BLaER1 (cell line): Measurements from ENCODE around the gene PCDHA1.
A peak's percentile ranks its signal among the peaks of the same experiment; 100 is the strongest.

ENCODE experiments used
- H3K27ac ChIP-seq: shearing (Covaris generic); formaldehyde crosslinking; 2 replicates; pipeline ENCODE4 v1.8.1; 2022
- H3K27me3 ChIP-seq: shearing (Covaris generic); formaldehyde crosslinking; 2 replicates; pipeline ENCODE4 v1.8.1; 2022
- H3K36me3 ChIP-seq: shearing (Covaris generic); formaldehyde crosslinking; 2 replicates; pipeline ENCODE4 v1.8.1; 2022
- H3K4me1 ChIP-seq: shearing (Covaris generic); formaldehyde crosslinking; 2 replicates; pipeline ENCODE4 v1.8.1; 2022
- H3K4me2 ChIP-seq: shearing (Covaris generic); formaldehyde crosslinking; 2 replicates; pipeline ENCODE4 v1.8.1; 2022
- H3K4me3 ChIP-seq: shearing (Covaris generic); formaldehyde crosslinking; 2 replicates; pipeline ENCODE4 v1.8.1; 2022
- H3K9ac ChIP-seq: shearing (Covaris generic); formaldehyde crosslinking; 2 replicates; pipeline ENCODE4 v1.8.1; 2022
- H3K9me3 ChIP-seq: shearing (Covaris generic); formaldehyde crosslinking; 2 replicates; pipeline ENCODE4 v1.8.1; 2022
- H4K20me1 ChIP-seq: shearing (Covaris generic); formaldehyde crosslinking; 2 replicates; pipeline ENCODE4 v1.8.1; 2022
- Cebpa-rat ChIP-seq: shearing (Covaris generic); IDR thresholded peaks from 2 replicates; pipeline ENCODE4 v1.8.1; 2022

PCDHA1 gene

GRCh38 chr5:140934964-140935606, 149.1 kb downstream of the PCDHA1 start:
- no peaks in the 10 kb centered on the region for H3K9me3 ChIP-seq
- H3K9ac ChIP-seq, result no peak overlapping the region
- H3K4me2 ChIP-seq, result no peak overlapping the region
- no peak for TF ChIP-seq Cebpa-rat
- no peaks in the 10 kb centered on the region for H3K36me3 ChIP-seq
- no peaks in the 10 kb centered on the region for H3K4me1 ChIP-seq
- H3K27ac ChIP-seq, result no peak overlapping the region
- no peaks in the 10 kb centered on the region for H3K27me3 ChIP-seq
- H3K4me3 ChIP-seq, result no peak overlapping the region
- H4K20me1 ChIP-seq, result no peaks in the 10 kb centered on the region

GRCh38 chr5:140946578-140946977, 160.6 kb downstream of the PCDHA1 start:
- Histone ChIP-seq H4K20me1 (no peaks in the 10 kb centered on the region), H3K27ac (no peak overlapping the region), H3K4me3 (no peak overlapping the region), H3K9ac (no peak overlapping the region), H3K4me2 (no peak overlapping the region), H3K27me3 (no peaks in the 10 kb centered on the region), H3K4me1 (no peaks in the 10 kb centered on the region), H3K9me3 (0 out of 2 replicates have a peak, but pooled peaks cover 6% of the 10 kb centered on the region), H3K36me3 (no peaks in the 10 kb centered on the region)
- TF ChIP-seq Cebpa-rat, result no peak

GRCh38 chr5:140951636-140952035, 165.7 kb downstream of the PCDHA1 start:
- Histone ChIP-seq H4K20me1 (no peaks in the 10 kb centered on the region), H3K4me3 (no peak overlapping the region), H3K27ac (no peak overlapping the region), H3K9ac (no peak overlapping the region), H3K9me3 (no peaks in the 10 kb centered on the region), H3K27me3 (no peaks in the 10 kb centered on the region), H3K36me3 (no peaks in the 10 kb centered on the region), H3K4me2 (no peak overlapping the region), H3K4me1 (no peaks in the 10 kb centered on the region)
- TF ChIP-seq Cebpa-rat, result no peak

- Histone ChIP-seq H3K4me2 (no peak overlapping the region), H3K9ac (no peak overlapping the region), H3K4me3 (no peak overlapping the region), H3K27ac (no peak overlapping the region), H4K20me1 (no peaks in the 10 kb centered on the region), H3K27me3 (no peaks in the 10 kb centered on the region), H3K4me1 (no peaks in the 10 kb centered on the region), H3K36me3 (no peaks in the 10 kb centered on the region), H3K9me3 (no peaks in the 10 kb centered on the region)
- TF ChIP-seq Cebpa-rat, result no peak
These were observed 167.3 kb downstream of the PCDHA1 start for GRCh38 chr5:140953234-140953633.

GRCh38 chr5:140962190-140962589, 176.2 kb downstream of the PCDHA1 start:
- Histone ChIP-seq H3K4me1 (no peaks in the 10 kb centered on the region), H3K4me2 (no peak overlapping the region), H3K36me3 (no peaks in the 10 kb centered on the region; the same call in 1 of the 2 replicates), H3K4me3 (no peak overlapping the region), H3K27me3 (no peaks in the 10 kb centered on the region), H3K9ac (no peak overlapping the region), H3K9me3 (peaks cover 13% of the 10 kb centered on the region), H3K27ac (no peak overlapping the region), H4K20me1 (no peaks in the 10 kb centered on the region)
- peak; percentile 62; the same call in 1 of the 2 replicates for TF ChIP-seq Cebpa-rat

GRCh38 chr5:140964356-140964755, 178.4 kb downstream of the PCDHA1 start:
- TF ChIP-seq Cebpa-rat, result no peak
- Histone ChIP-seq H4K20me1 (no peaks in the 10 kb centered on the region), H3K27ac (no peak overlapping the region), H3K9me3 (peaks cover 18% of the 10 kb centered on the region), H3K4me1 (no peaks in the 10 kb centered on the region), H3K4me2 (no peak overlapping the region), H3K27me3 (no peaks in the 10 kb centered on the region), H3K36me3 (no peaks in the 10 kb centered on the region; the same call in 1 of the 2 replicates), H3K4me3 (no peak overlapping the region), H3K9ac (no peak overlapping the region)

- no peaks in the 10 kb centered on the region for H3K27me3 ChIP-seq
- H3K27ac ChIP-seq, result no peak overlapping the region
- no peak overlapping the region for H3K9ac ChIP-seq
- H3K36me3 ChIP-seq, result no peaks in the 10 kb centered on the region; the same call in 1 of the 2 replicates
- H3K4me3 ChIP-seq, result no peak overlapping the region
- H3K9me3 ChIP-seq, result peaks cover 18% of the 10 kb centered on the region
- H3K4me1 ChIP-seq, result no peaks in the 10 kb centered on the region
- no peaks in the 10 kb centered on the region for H4K20me1 ChIP-seq
- no peak overlapping the region for H3K4me2 ChIP-seq
- no peak for TF ChIP-seq Cebpa-rat
These were observed 180.0 kb downstream of the PCDHA1 start for GRCh38 chr5:140965905-140966292.

GRCh38 chr5:140966293-140967225, 180.6 kb downstream of the PCDHA1 start, which contains the start of gene PCDHAC2:
PCDHAC2 (plus strand) TSS chr5:140966476; CDS start chr5:140966767, 291 bp downstream.
- Histone ChIP-seq H3K36me3 (no peaks in the 10 kb centered on the region; the same call in 1 of the 2 replicates), H3K9me3 (peaks cover 18% of the 10 kb centered on the region), H3K9ac (no peak within 1 kb of the TSS), H4K20me1 (no peaks in the 10 kb centered on the region), H3K27ac (no peak within 1 kb of the TSS), H3K4me1 (no peaks in the 10 kb centered on the region), H3K4me2 (no peak within 1 kb of the TSS), H3K4me3 (no peak within 1 kb of the TSS), H3K27me3 (no peaks in the 10 kb centered on the region)
- no peak for TF ChIP-seq Cebpa-rat

- TF ChIP-seq Cebpa-rat, result no peak
- H3K9me3 ChIP-seq, result peaks cover 18% of the 10 kb centered on the region
- no peaks in the 10 kb centered on the region for H3K27me3 ChIP-seq
- H3K4me2 ChIP-seq, result no peak overlapping the region
- H3K36me3 ChIP-seq, result no peaks in the 10 kb centered on the region; the same call in 1 of the 2 replicates
- H3K27ac ChIP-seq, result no peak overlapping the region
- H3K4me1 ChIP-seq, result no peaks in the 10 kb centered on the region
- H4K20me1 ChIP-seq, result no peaks in the 10 kb centered on the region
- no peak overlapping the region for H3K4me3 ChIP-seq
- H3K9ac ChIP-seq, result no peak overlapping the region
These were observed 181.4 kb downstream of the PCDHA1 start for GRCh38 chr5:140967226-140967893.
